K562 (cell line): Measurements from ENCODE around the gene SLC5A6.

ENCODE experiments used
- ESRRA ChIP-seq: fragments of 450-650 bp; IDR thresholded peaks from 2 replicates; pipeline ENCODE4 v1.6.1; 2014; ENCODE audit warnings: low read depth, mild to moderate bottlenecking, moderate library complexity, borderline replicate concordance
- MBD2 ChIP-seq: sonication (generic); IDR thresholded peaks from 2 replicates; pipeline ENCODE4 v1.6.1; 2016; ENCODE audit warnings: low read depth, borderline replicate concordance
- MYC ChIP-seq, 2 experiments: fragments of 250-450 bp in 1 of 2; sonication (Bioruptor Pico) in 1 of 2; IDR thresholded peaks; 2 replicates each; pipeline versions ENCODE4 v1.5.1 to v1.6.1; 2012 to 2021; ENCODE audit warnings: low read depth in 2 of 2, borderline replicate concordance in 1 of 2, improper control_type of control experiment in 1 of 2, low read length in 1 of 2, mild to moderate bottlenecking in 1 of 2, moderate library complexity in 1 of 2
- PHF8 ChIP-seq: fragments of 200-600 bp; sonication (generic); IDR thresholded peaks from 2 replicates; pipeline ENCODE4 v1.6.1; 2012; ENCODE audit warnings: mixed run types, mild to moderate bottlenecking, inconsistent platforms, low read length, moderate library complexity, borderline replicate concordance
- REST ChIP-seq, 2 experiments: fragments of 450-650 bp; formaldehyde crosslinking in 1 of 2; IDR thresholded peaks; 2 replicates each; pipeline versions ENCODE4 v1.4.0 to v1.6.1; 2014 to 2020; ENCODE audit warnings: mild to moderate bottlenecking in 2 of 2, borderline replicate concordance in 1 of 2, low read depth in 1 of 2
- UBTF ChIP-seq, 2 experiments: IDR thresholded peaks; 2 replicates each; pipeline ENCODE4 v1.6.1; 2012; ENCODE audit warnings: improper control_type of control experiment in 2 of 2, low read depth in 2 of 2, low read length in 2 of 2, borderline replicate concordance in 1 of 2

GRCh38 chr2:27233341-27233740 is 21.3 kb upstream of the SLC5A6 start:
- TF ChIP-seq PHF8 (no peak), ESRRA (no peak), MYC (IDR thresholded peaks at IDR 0.05; ENCODE audit: low read depth, low read length) (no peak), MYC (CRISPR knock-in tag; IDR thresholded peaks at IDR 0.05; ENCODE audit: borderline replicate concordance, low read depth) (no peak), REST (IDR thresholded peaks at IDR 0.05; ENCODE audit: borderline replicate concordance) (no peak), REST (CRISPR knock-in tag; IDR thresholded peaks at IDR 0.05; ENCODE audit: low read depth) (no peak), MBD2 (no peak), UBTF (IDR thresholded peaks at IDR 0.05; ENCODE audit: borderline replicate concordance in 1 of 2, low read depth in 2 of 2, low read length in 2 of 2) (no peak)
